RWPE2 (cell line): ENCODE results near the gene SLC12A8.

Experiments used
- ATAC-seq: fragments of 200-7000 bp; cut with Tn5 transposase; 3 replicates; pipeline ENCODE4 v1.9.1; 2021; ENCODE audit warnings: low read depth
- DNase-seq: peaks from one replicate; pipeline ENCODE4 v3.0.0-alpha.2; 2020; ENCODE audit warnings: low spot score
- H3K27ac ChIP-seq: fragments of 450-650 bp; 2 replicates; pipeline ENCODE4 v1.5.1; 2017; ENCODE audit warnings: mild to moderate bottlenecking; ENCODE audit not compliant: poor library complexity, severe bottlenecking
- H3K27me3 ChIP-seq: fragments of 250-450 bp; sonication (Bioruptor Pico); 2 replicates; pipeline ENCODE4 v1.5.1; 2021; ENCODE audit warnings: mild to moderate bottlenecking, moderate library complexity; ENCODE audit not compliant: insufficient read depth, poor library complexity, severe bottlenecking
- H3K36me3 ChIP-seq: fragments of 250-450 bp; sonication (Bioruptor Pico); 2 replicates; pipeline ENCODE4 v1.5.1; 2020; ENCODE audit warnings: low read depth, mild to moderate bottlenecking, moderate library complexity
- H3K4me1 ChIP-seq: fragments of 250-450 bp; sonication (Bioruptor Pico); 2 replicates; pipeline ENCODE4 v1.5.1; 2021; ENCODE audit warnings: mild to moderate bottlenecking, moderate library complexity; ENCODE audit not compliant: insufficient read depth, poor library complexity, severe bottlenecking
- H3K4me3 ChIP-seq: fragments of 250-450 bp; sonication (Bioruptor Pico); 2 replicates; pipeline ENCODE4 v1.5.1; 2021; ENCODE audit warnings: mild to moderate bottlenecking, moderate library complexity; ENCODE audit not compliant: severe bottlenecking
- H3K9me3 ChIP-seq: fragments of 250-450 bp; sonication (Bioruptor Pico); 2 replicates; pipeline ENCODE4 v1.5.1; 2021; ENCODE audit warnings: mild to moderate bottlenecking, moderate library complexity; ENCODE audit not compliant: severe bottlenecking
- CTCF ChIP-seq: fragments of 450-650 bp; IDR thresholded peaks from one replicate; pipeline ENCODE4 v1.5.1; 2017; ENCODE audit warnings: mild to moderate bottlenecking, moderate library complexity; ENCODE audit not compliant: poor library complexity, severe bottlenecking

SLC12A8 gene

DNA sequence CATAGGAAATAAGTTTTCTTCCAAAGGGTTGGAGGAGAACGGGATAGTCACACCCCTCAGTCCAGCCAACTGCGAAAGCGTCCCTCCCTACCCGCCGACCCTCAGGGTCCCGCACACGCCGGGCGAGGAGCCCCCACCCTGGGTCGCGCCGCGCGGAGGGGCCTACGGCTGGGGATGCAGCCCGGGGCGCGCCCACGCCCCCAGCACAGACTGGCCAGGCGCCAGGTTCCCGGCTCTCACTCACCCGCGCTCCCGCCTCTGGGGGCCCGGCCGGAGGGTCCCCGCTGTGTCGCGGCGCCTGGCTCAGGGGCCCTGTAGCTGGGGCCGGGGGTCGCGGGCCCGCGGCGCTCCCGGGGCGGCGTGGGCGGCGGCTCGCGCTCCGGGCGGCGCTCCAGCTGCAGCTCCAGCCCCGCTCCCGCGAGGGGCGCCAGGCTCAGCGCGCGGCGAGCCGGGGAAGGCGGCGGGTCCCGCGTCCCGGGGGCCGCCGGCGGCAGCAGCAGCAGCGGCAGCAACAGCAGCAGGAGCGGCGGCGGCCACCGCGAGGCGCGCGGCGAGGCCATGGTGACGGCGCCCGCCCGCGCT, 157.1 kb downstream of the SLC12A8 start:
- Histone ChIP-seq H3K9me3 (no peaks in the 10 kb centered on the region), H3K36me3 (peaks cover 9% of the 10 kb centered on the region; the same call in 1 of the 2 replicates), H3K4me3 (peak overlapping the region; percentile 86), H3K4me1 (peaks cover 51% of the 10 kb centered on the region), H3K27ac (peak overlapping the region; percentile 79), H3K27me3 (no peaks in the 10 kb centered on the region)
- TF ChIP-seq CTCF: peak; percentile 14
- ATAC-seq: no peak; the same call in 2 of the 3 replicates
- DNase-seq: no peak

- peak; percentile 33 for ATAC-seq
- no peak for TF ChIP-seq CTCF
- Histone ChIP-seq H3K4me1 (peaks cover 51% of the 10 kb centered on the region), H3K27ac (peak overlapping the region; percentile 79), H3K4me3 (peak overlapping the region; percentile 86), H3K9me3 (no peaks in the 10 kb centered on the region), H3K36me3 (peaks cover 9% of the 10 kb centered on the region; the same call in 1 of the 2 replicates), H3K27me3 (no peaks in the 10 kb centered on the region)
- DNase-seq: no peak
Observed at GRCh38 chr3:125054449-125055329, 157.9 kb downstream of the SLC12A8 start.

GRCh38 chr3:125054062-125054448, 158.5 kb downstream of the SLC12A8 start:
- no peak for TF ChIP-seq CTCF
- Histone ChIP-seq H3K9me3 (no peaks in the 10 kb centered on the region), H3K27ac (peak overlapping the region; percentile 79), H3K4me1 (peaks cover 51% of the 10 kb centered on the region), H3K27me3 (no peaks in the 10 kb centered on the region), H3K36me3 (peaks cover 9% of the 10 kb centered on the region; the same call in 1 of the 2 replicates), H3K4me3 (peak overlapping the region; percentile 86)
- ATAC-seq (no peak), DNase-seq (no peak)

- no peaks in the 10 kb centered on the region for H3K9me3 ChIP-seq
- peaks cover 9% of the 10 kb centered on the region; the same call in 1 of the 2 replicates for H3K36me3 ChIP-seq
- no peak for DNase-seq
- no peak overlapping the region for H3K4me3 ChIP-seq
- no peak for ATAC-seq
- H3K4me1 ChIP-seq: peaks cover 52% of the 10 kb centered on the region
- H3K27me3 ChIP-seq: no peaks in the 10 kb centered on the region
- no peak for TF ChIP-seq CTCF
- peak overlapping the region; percentile 79 for H3K27ac ChIP-seq
Observed at GRCh38 chr3:125053304-125053699, 159.2 kb downstream of the SLC12A8 start.
